ENCODE measurements around the gene COG5. TPM values are rescaled to one million over a fixed set of nuclear protein-coding genes. Genes with fewer than 3 reads are reported as not detected.

COG5 gene
- total and polyA plus RNA-seq, 10 of the 15 experiments (the other 5 are each of a cell fraction or from before 2014, with no cell fraction given), result 5.5 to 27.9 (median 15.6) TPM

GRCh38 chr7:107563775-107564552 lies at the start of gene COG5, which contains the start of gene DUS4L (continued):
- no peak for TF ChIP-seq SKIL (IDR thresholded peaks at IDR 0.05; ENCODE audit: low read depth, poor library complexity, severe bottlenecking)
- peak; percentile 34; the same call in 1 of the 2 replicates for TF ChIP-seq NR2C1 (IDR thresholded peaks at IDR 0.05)
- no peak for TF ChIP-seq CEBPB (IDR thresholded peaks at IDR 0.05; ENCODE audit: borderline replicate concordance in 1 of 2, low read depth in 2 of 2, low read length in 2 of 2)
- no peak for TF ChIP-seq ZZZ3 (IDR thresholded peaks at IDR 0.05; ENCODE audit: control insufficient read depth, insufficient read length, low read depth)
- TF ChIP-seq, protein P1, sequence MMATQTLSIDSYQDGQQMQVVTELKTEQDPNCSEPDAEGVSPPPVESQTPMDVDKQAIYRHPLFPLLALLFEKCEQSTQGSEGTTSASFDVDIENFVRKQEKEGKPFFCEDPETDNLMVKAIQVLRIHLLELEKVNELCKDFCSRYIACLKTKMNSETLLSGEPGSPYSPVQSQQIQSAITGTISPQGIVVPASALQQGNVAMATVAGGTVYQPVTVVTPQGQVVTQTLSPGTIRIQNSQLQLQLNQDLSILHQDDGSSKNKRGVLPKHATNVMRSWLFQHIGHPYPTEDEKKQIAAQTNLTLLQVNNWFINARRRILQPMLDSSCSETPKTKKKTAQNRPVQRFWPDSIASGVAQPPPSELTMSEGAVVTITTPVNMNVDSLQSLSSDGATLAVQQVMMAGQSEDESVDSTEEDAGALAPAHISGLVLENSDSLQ (IDR thresholded peaks at IDR 0.05), result peak; percentile 83
- TF ChIP-seq SUZ12 (IDR thresholded peaks at IDR 0.05; ENCODE audit: unreplicated experiment), result no peak
- TF ChIP-seq, protein P2, sequence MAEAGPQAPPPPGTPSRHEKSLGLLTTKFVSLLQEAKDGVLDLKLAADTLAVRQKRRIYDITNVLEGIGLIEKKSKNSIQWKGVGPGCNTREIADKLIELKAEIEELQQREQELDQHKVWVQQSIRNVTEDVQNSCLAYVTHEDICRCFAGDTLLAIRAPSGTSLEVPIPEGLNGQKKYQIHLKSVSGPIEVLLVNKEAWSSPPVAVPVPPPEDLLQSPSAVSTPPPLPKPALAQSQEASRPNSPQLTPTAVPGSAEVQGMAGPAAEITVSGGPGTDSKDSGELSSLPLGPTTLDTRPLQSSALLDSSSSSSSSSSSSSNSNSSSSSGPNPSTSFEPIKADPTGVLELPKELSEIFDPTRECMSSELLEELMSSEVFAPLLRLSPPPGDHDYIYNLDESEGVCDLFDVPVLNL (IDR thresholded peaks at IDR 0.05; ENCODE audit: low read depth, low read length), result no peak
- TF ChIP-seq POU2F2 (IDR thresholded peaks at IDR 0.05; ENCODE audit: borderline replicate concordance, low read depth, low read length), result peak; percentile 57; the same call in 1 of the 3 replicates
- TF ChIP-seq E4F1 (IDR thresholded peaks at IDR 0.05; ENCODE audit: borderline replicate concordance, partially characterized antibody), result no peak
- no peak for TF ChIP-seq EZH2 (IDR thresholded peaks at IDR 0.05; ENCODE audit: borderline replicate concordance, control insufficient read depth, low read depth, low read length)
- TF ChIP-seq TCF12 (IDR thresholded peaks at IDR 0.05; ENCODE audit: low read depth, low read length), result 0 out of 2 replicates have a peak, but pooled peaks have one; percentile 52
- TF ChIP-seq ZNF207 (IDR thresholded peaks at IDR 0.05; ENCODE audit: borderline replicate concordance), result no peak
- TF ChIP-seq, protein P3, sequence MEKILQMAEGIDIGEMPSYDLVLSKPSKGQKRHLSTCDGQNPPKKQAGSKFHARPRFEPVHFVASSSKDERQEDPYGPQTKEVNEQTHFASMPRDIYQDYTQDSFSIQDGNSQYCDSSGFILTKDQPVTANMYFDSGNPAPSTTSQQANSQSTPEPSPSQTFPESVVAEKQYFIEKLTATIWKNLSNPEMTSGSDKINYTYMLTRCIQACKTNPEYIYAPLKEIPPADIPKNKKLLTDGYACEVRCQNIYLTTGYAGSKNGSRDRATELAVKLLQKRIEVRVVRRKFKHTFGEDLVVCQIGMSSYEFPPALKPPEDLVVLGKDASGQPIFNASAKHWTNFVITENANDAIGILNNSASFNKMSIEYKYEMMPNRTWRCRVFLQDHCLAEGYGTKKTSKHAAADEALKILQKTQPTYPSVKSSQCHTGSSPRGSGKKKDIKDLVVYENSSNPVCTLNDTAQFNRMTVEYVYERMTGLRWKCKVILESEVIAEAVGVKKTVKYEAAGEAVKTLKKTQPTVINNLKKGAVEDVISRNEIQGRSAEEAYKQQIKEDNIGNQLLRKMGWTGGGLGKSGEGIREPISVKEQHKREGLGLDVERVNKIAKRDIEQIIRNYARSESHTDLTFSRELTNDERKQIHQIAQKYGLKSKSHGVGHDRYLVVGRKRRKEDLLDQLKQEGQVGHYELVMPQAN (conservative IDR thresholded peaks at IDR 0.05), result peak; percentile 92
- peak; percentile 98 for TF ChIP-seq POLR2A (IDR thresholded peaks at IDR 0.05; ENCODE audit: low read depth, low read length)
- TF ChIP-seq, protein P4, sequence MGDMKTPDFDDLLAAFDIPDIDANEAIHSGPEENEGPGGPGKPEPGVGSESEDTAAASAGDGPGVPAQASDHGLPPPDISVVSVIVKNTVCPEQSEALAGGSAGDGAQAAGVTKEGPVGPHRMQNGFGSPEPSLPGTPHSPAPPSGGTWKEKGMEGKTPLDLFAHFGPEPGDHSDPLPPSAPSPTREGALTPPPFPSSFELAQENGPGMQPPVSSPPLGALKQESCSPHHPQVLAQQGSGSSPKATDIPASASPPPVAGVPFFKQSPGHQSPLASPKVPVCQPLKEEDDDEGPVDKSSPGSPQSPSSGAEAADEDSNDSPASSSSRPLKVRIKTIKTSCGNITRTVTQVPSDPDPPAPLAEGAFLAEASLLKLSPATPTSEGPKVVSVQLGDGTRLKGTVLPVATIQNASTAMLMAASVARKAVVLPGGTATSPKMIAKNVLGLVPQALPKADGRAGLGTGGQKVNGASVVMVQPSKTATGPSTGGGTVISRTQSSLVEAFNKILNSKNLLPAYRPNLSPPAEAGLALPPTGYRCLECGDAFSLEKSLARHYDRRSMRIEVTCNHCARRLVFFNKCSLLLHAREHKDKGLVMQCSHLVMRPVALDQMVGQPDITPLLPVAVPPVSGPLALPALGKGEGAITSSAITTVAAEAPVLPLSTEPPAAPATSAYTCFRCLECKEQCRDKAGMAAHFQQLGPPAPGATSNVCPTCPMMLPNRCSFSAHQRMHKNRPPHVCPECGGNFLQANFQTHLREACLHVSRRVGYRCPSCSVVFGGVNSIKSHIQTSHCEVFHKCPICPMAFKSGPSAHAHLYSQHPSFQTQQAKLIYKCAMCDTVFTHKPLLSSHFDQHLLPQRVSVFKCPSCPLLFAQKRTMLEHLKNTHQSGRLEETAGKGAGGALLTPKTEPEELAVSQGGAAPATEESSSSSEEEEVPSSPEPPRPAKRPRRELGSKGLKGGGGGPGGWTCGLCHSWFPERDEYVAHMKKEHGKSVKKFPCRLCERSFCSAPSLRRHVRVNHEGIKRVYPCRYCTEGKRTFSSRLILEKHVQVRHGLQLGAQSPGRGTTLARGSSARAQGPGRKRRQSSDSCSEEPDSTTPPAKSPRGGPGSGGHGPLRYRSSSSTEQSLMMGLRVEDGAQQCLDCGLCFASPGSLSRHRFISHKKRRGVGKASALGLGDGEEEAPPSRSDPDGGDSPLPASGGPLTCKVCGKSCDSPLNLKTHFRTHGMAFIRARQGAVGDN (IDR thresholded peaks at IDR 0.05), result peak; percentile 58; the same call in 1 of the 2 replicates
